Testis (tissue), 2 donors: ENCODE data around the gene SHB.

Experiments used
- POLR2A ChIP-seq: fragments of 450-650 bp; IDR thresholded peaks from one replicate; pipeline ENCODE4 v1.6.1; 2017; ENCODE audit warnings: antibody characterized with exemption, mild to moderate bottlenecking, moderate library complexity
- TF ChIP-seq, protein P1 (sequence below), 3 experiments: fragments of 450-650 bp in 2 of 3; fragments of 200-600 bp in 1 of 3; sonication (generic) in 1 of 3; IDR thresholded peaks; one replicate each; pipeline ENCODE4 v1.5.1; 2016 to 2019; ENCODE audit warnings: antibody characterized with exemption in 3 of 3, mild to moderate bottlenecking in 2 of 3, moderate library complexity in 1 of 3

DNA sequence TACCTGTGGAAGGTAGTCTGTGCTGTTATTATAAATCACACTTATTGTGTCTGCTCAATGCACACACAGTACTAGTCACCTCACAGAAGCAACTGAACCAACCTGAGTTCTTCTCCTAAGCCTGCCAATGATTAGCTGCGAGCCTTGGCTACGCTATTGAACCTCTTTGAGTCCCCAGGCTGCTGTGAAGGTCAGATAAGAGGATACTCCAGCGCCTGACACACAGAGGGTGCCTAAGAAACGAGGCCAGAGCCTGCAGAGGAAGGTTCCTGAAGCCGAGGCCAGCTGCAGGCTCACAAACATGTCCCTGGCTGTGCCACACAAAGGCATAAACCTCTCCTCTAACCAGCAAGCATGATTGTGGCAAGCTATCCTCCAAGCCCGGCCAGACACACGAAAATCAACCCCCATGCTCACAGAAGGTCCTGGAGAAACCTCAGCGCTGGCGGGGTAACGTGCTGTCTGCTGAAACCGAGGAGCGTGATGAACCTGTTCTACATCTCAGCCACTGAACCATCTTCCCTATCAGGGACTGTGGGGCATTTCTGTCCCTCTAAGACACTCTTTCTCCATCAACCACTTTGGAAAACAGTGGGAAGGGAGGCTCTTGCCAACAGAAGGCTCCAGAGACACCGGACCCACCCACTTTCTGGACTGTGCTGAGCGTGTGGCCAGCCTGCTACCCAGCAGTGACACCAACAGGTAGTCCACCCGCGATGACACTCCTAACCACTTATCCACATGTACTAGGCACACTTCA is 111.9 kb downstream of the SHB start:
- TF ChIP-seq, protein P1, sequence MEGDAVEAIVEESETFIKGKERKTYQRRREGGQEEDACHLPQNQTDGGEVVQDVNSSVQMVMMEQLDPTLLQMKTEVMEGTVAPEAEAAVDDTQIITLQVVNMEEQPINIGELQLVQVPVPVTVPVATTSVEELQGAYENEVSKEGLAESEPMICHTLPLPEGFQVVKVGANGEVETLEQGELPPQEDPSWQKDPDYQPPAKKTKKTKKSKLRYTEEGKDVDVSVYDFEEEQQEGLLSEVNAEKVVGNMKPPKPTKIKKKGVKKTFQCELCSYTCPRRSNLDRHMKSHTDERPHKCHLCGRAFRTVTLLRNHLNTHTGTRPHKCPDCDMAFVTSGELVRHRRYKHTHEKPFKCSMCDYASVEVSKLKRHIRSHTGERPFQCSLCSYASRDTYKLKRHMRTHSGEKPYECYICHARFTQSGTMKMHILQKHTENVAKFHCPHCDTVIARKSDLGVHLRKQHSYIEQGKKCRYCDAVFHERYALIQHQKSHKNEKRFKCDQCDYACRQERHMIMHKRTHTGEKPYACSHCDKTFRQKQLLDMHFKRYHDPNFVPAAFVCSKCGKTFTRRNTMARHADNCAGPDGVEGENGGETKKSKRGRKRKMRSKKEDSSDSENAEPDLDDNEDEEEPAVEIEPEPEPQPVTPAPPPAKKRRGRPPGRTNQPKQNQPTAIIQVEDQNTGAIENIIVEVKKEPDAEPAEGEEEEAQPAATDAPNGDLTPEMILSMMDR (IDR thresholded peaks at IDR 0.05), result no peak
- no peak for TF ChIP-seq POLR2A
